ENCODE results near the gene KLK6.

DNA sequence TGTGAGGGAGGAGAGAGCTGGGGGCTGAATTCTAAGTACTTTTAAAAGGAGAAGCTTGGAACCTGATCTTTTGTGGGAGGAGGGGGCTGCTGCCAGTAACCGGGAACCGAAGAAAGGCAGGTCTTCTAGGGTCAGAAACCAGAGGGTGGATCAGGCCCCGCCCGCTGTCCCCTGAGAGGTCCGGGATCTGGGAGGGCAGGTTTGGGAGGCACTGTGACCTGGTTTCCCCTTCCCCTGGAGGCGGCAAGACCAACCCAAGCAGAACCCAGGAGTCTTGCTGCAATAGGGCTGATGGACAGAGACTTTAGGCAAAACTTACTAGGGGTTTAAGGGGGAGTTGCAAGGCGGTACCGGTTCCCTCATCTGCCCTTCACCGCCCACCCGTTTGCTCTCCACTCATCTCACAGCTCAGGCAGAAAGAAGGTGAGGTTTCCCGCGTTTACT is 32.7 kb upstream of the KLK6 start:
- TF ChIP-seq POLR2A (IDR thresholded peaks at IDR 0.05) = no peak
- no peak for TF ChIP-seq CTCF (IDR thresholded peaks at IDR 0.05)
